Activated naive CD8-positive, alpha-beta T cell treated with anti-CD3 and anti-CD28 coated beads, Interleukin-2, amount 10 ng/mL, durations not matched to agents 7 days and 5 days (primary cell): Measurements from ENCODE around the gene ABCB7. TPM values are rescaled to one million over a fixed set of nuclear protein-coding genes. Genes with fewer than 3 reads are reported as not detected.
"Not testable (repeated sequence)": the region's sequence is repeated elsewhere in the genome, so short reads cannot be mapped to it uniquely, and the experiment has no call there.

ENCODE experiments used
- ATAC-seq: fragments of 150-1000 bp; cut with Tn5 transposase; one replicate; pipeline ENCODE4 v1.10.0; 2021; ENCODE audit warnings: low read depth, moderate library complexity
- POLR2A ChIA-PET: fragments of 350-600 bp; sonication (Branson Sonifier 250); formaldehyde crosslinking; loops from one replicate; lab custom pipeline; 2021; ENCODE audit warnings: antibody characterized with exemption; lab: Charles Lee
- DNase-seq: peaks from one replicate; pipeline ENCODE4 v3.0.0; 2021
- H3K27ac Mint-ChIP-seq: one replicate; pipeline ENCODE4 v1.8.0; 2022; ENCODE audit warnings: mild to moderate bottlenecking, mixed read lengths
- H3K27me3 Mint-ChIP-seq: one replicate; pipeline ENCODE4 v1.8.0; 2022; ENCODE audit warnings: mild to moderate bottlenecking, moderate library complexity, mixed read lengths
- H3K36me3 Mint-ChIP-seq: one replicate; pipeline ENCODE4 v1.8.0; 2021; ENCODE audit warnings: mild to moderate bottlenecking, mixed read lengths
- H3K4me1 Mint-ChIP-seq: one replicate; pipeline ENCODE4 v1.8.0; 2021; ENCODE audit warnings: mixed read lengths
- H3K4me3 Mint-ChIP-seq: one replicate; pipeline ENCODE4 v1.8.0; 2022; ENCODE audit warnings: mild to moderate bottlenecking, moderate library complexity, mixed read lengths
- H3K9me3 Mint-ChIP-seq: one replicate; pipeline ENCODE4 v1.8.0; 2021; ENCODE audit warnings: mixed read lengths
- total RNA-seq, 2 experiments: library from RNA; stranded (reverse); gene quantifications; one replicate each; pipeline ENCODE4 v1.2.3, GENCODE V29; 2021

The ABCB7 gene
- 10 to 100 TPM; 25.4 to 26.3 TPM for total RNA-seq

GRCh38 chrX:75155827-75156525 is at the start of gene ABCB7:
Gene ABCB7, minus strand, starts transcription at chrX:75156283. Its CDS starts 11 bp downstream, at chrX:75156272.
- H3K4me1 Mint-ChIP-seq = peaks cover 24% of the 10 kb centered on the region
- peaks cover 2% of the 10 kb centered on the region for H3K36me3 Mint-ChIP-seq
- POLR2A ChIA-PET = interaction anchor here (2.1 kb wide), 1 partner anchor 118 kb away, joined by 6 read pairs; the partner anchor contains the start of gene UPRT

GRCh38 chrX:75188415-75189206 is 32.5 kb upstream of the ABCB7 start:
- H3K27ac Mint-ChIP-seq, H3K36me3 Mint-ChIP-seq, POLR2A ChIA-PET, H3K27me3 Mint-ChIP-seq, DNase-seq, H3K4me1 Mint-ChIP-seq, ATAC-seq, H3K4me3 Mint-ChIP-seq, H3K9me3 Mint-ChIP-seq: not testable (repeated sequence)

More at GRCh38 chrX:75155827-75156525, at the start of gene ABCB7:
- H3K27ac Mint-ChIP-seq = peak within 1 kb of the TSS; percentile 93
- no peaks in the 10 kb centered on the region for H3K9me3 Mint-ChIP-seq
- peak within 1 kb of the TSS; percentile 95 for H3K4me3 Mint-ChIP-seq
- peak; percentile 88 for ATAC-seq
- peak; percentile 63 for DNase-seq
- H3K27me3 Mint-ChIP-seq = no peaks in the 10 kb centered on the region

GRCh38 chrX:75181721-75182120 is 25.6 kb upstream of the ABCB7 start:
- POLR2A ChIA-PET = no interaction called here
- Mint-ChIP-seq H3K9me3 (no peaks in the 10 kb centered on the region), H3K27me3 (peaks cover 2% of the 10 kb centered on the region), H3K4me1 (no peaks in the 10 kb centered on the region), H3K4me3 (no peak overlapping the region), H3K27ac (no peak overlapping the region), H3K36me3 (no peaks in the 10 kb centered on the region)
- no peak for DNase-seq
- no peak for ATAC-seq

- H3K27ac Mint-ChIP-seq, POLR2A ChIA-PET, DNase-seq, H3K36me3 Mint-ChIP-seq, ATAC-seq, H3K4me3 Mint-ChIP-seq, H3K9me3 Mint-ChIP-seq, H3K27me3 Mint-ChIP-seq, H3K4me1 Mint-ChIP-seq: not testable (repeated sequence)
These were observed 23.6 kb upstream of the ABCB7 start for GRCh38 chrX:75179536-75180293.

GRCh38 chrX:75172257-75172890 is 16.3 kb upstream of the ABCB7 start:
- ATAC-seq, POLR2A ChIA-PET, H3K4me1 Mint-ChIP-seq, DNase-seq, H3K27me3 Mint-ChIP-seq, H3K9me3 Mint-ChIP-seq, H3K36me3 Mint-ChIP-seq: not testable (repeated sequence)
- Mint-ChIP-seq H3K27ac (peak overlapping the region; percentile 89), H3K4me3 (peak overlapping the region; percentile 69)

- H3K4me3 Mint-ChIP-seq = no peak overlapping the region
- no peak for ATAC-seq
- no peaks in the 10 kb centered on the region for H3K9me3 Mint-ChIP-seq
- DNase-seq = no peak
- H3K27ac Mint-ChIP-seq = no peak overlapping the region
- POLR2A ChIA-PET = no interaction called here
- H3K27me3 Mint-ChIP-seq = no peaks in the 10 kb centered on the region
- no peaks in the 10 kb centered on the region for H3K36me3 Mint-ChIP-seq
- peaks cover 19% of the 10 kb centered on the region for H3K4me1 Mint-ChIP-seq
These were observed 2.0 kb upstream of the ABCB7 start for GRCh38 chrX:75158054-75158453.

GRCh38 chrX:75156531-75156945 is 455 bp upstream of the ABCB7 start:
- DNase-seq (no peak), ATAC-seq (peak; percentile 24)
- Mint-ChIP-seq H3K27me3 (no peaks in the 10 kb centered on the region), H3K4me3 (peak overlapping the region; percentile 95), H3K4me1 (peaks cover 20% of the 10 kb centered on the region), H3K27ac (peak overlapping the region; percentile 93), H3K9me3 (no peaks in the 10 kb centered on the region), H3K36me3 (no peaks in the 10 kb centered on the region)
- POLR2A ChIA-PET = no interaction called here

GRCh38 chrX:75155447-75155826 is 646 bp downstream of the ABCB7 start:
- H3K9me3 Mint-ChIP-seq = no peaks in the 10 kb centered on the region
- H3K27ac Mint-ChIP-seq = peak overlapping the region; percentile 93
- ATAC-seq (peak; percentile 24), DNase-seq (no peak)
- peak overlapping the region; percentile 95 for H3K4me3 Mint-ChIP-seq
- H3K27me3 Mint-ChIP-seq = no peaks in the 10 kb centered on the region
- POLR2A ChIA-PET = interaction anchor here (2.1 kb wide), 1 partner anchor 118 kb away, joined by 6 read pairs; the partner anchor contains the start of gene UPRT
- peaks cover 24% of the 10 kb centered on the region for H3K4me1 Mint-ChIP-seq
- H3K36me3 Mint-ChIP-seq = peaks cover 2% of the 10 kb centered on the region

- Mint-ChIP-seq H3K4me3 (peak overlapping the region; percentile 95), H3K4me1 (peaks cover 27% of the 10 kb centered on the region), H3K27me3 (no peaks in the 10 kb centered on the region), H3K36me3 (peaks cover 2% of the 10 kb centered on the region), H3K9me3 (no peaks in the 10 kb centered on the region), H3K27ac (no peak overlapping the region)
- POLR2A ChIA-PET = interaction anchor here (2.1 kb wide), 1 partner anchor 119 kb away, joined by 6 read pairs; the partner anchor contains the start of gene UPRT
- DNase-seq (no peak), ATAC-seq (no peak)
These were observed 1.2 kb downstream of the ABCB7 start for GRCh38 chrX:75154871-75155270.

GRCh38 chrX:75151827-75152592 is 4.1 kb downstream of the ABCB7 start:
- POLR2A ChIA-PET = no interaction called here
- Mint-ChIP-seq H3K36me3 (peaks cover 12% of the 10 kb centered on the region), H3K4me3 (no peak overlapping the region), H3K27ac (no peak overlapping the region), H3K9me3 (peaks cover 2% of the 10 kb centered on the region), H3K4me1 (peaks cover 22% of the 10 kb centered on the region), H3K27me3 (no peaks in the 10 kb centered on the region)
- ATAC-seq = no peak
- no peak for DNase-seq

GRCh38 chrX:75149654-75150053 is 6.4 kb downstream of the ABCB7 start:
- Mint-ChIP-seq H3K4me1 (peaks cover 14% of the 10 kb centered on the region), H3K9me3 (peaks cover 2% of the 10 kb centered on the region), H3K4me3 (no peak overlapping the region), H3K27ac (no peak overlapping the region), H3K27me3 (no peaks in the 10 kb centered on the region), H3K36me3 (peaks cover 14% of the 10 kb centered on the region)
- DNase-seq = no peak
- ATAC-seq = no peak
- POLR2A ChIA-PET = no interaction called here

- Mint-ChIP-seq H3K4me1 (peaks cover 13% of the 10 kb centered on the region), H3K4me3 (no peak overlapping the region), H3K36me3 (peaks cover 15% of the 10 kb centered on the region), H3K9me3 (no peaks in the 10 kb centered on the region), H3K27ac (no peak overlapping the region), H3K27me3 (no peaks in the 10 kb centered on the region)
- POLR2A ChIA-PET = no interaction called here
- no peak for DNase-seq
- no peak for ATAC-seq
These were observed 23.4 kb downstream of the ABCB7 start for GRCh38 chrX:75132672-75133071.
